ENCODE results near the gene COL20A1. TPM values are rescaled to one million over a fixed set of nuclear protein-coding genes. Genes with fewer than 3 reads are reported as not detected.
"Not testable (repeated sequence)": the region's sequence is repeated elsewhere in the genome, so short reads cannot be mapped to it uniquely, and the experiment has no call there.

COL20A1 gene
- total RNA-seq, 3 donors from 2014 or later, result not detected

DNA sequence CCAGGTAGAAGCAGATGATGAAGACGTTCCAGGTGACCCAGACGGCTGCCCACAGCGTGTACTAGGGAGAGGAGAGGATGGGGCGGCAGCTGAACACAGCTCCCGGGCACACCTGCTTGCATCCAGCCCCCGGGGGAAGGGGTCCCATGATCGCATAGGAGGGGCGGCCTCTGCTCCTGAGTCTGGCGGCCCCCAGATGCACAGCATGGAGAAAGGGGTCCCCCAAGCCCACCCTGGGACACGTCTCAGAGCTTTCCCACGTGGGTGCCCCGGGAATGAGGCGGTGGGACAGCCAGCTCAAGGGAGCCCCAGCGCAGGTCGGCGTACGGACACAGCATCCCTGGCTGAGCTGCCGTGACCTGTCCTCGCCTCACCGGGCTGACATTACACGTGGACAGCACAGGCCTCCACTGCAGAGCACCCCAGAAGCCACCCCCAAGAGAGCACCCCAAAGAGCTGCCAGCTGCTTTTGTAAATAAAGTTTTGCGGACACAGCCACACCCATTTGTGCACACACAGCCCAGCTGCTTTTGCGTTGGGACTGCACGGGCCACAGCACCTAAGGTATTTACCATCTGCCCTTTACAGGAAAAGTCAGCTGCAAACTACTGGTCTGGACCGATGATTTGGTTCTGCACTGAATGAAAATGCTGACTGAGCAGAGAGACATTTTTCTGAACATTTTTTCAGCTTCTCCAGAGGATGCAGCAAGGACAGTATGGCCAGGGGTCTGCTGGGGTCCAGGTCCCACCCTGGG is 44.0 kb upstream of the COL20A1 start:
- no peak overlapping the region for H3K27ac ChIP-seq
- intact Hi-C loops (cut with DNase I; ENCODE audit: low total_unique reads), result no loop called here
- TF ChIP-seq POLR2AphosphoS5 (IDR thresholded peaks at IDR 0.05), result no peak
- no peak for TF ChIP-seq CTCF (IDR thresholded peaks at IDR 0.05)
- no peak for TF ChIP-seq POLR2A (IDR thresholded peaks at IDR 0.05)
- H3K36me3 ChIP-seq, result no peaks in the 10 kb centered on the region
- no peak overlapping the region for H3K4me3 ChIP-seq
- DNase-seq (ENCODE audit: low spot score in 2 of 2), result no peak
- peaks cover 5 to 79% of the 10 kb centered on the region in 2 donors for H3K27me3 ChIP-seq
- no peaks in the 10 kb centered on the region for H3K9me3 ChIP-seq
- H3K4me1 ChIP-seq, result peaks cover 4 to 9% of the 10 kb centered on the region in 2 donors

DNA sequence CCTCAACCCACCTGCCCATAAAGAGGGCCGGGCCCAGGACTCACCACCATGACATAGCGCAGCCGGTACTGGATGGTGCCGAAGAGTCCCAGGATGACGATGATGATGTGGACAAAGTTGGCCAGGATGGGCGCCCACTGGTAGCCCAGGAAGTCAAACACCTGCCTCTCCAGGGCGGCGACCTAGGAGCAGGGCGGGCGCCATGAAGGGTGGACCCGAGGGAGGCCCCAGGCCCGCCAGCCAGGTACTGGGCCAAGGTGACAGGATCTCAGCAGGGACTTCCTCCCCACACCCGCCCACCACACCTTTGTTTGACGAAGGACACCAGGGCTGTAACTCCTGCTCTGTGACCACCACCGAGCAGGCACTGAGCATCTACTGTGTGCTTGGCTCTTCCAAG is 43.1 kb upstream of the COL20A1 start:
- H3K4me3 ChIP-seq, result no peak overlapping the region
- no peaks in the 10 kb centered on the region for H3K36me3 ChIP-seq
- no peak for DNase-seq (ENCODE audit: low spot score in 2 of 2)
- no peaks in the 10 kb centered on the region for H3K9me3 ChIP-seq
- peaks cover 7 to 81% of the 10 kb centered on the region in 2 donors for H3K27me3 ChIP-seq
- H3K27ac ChIP-seq, result no peak overlapping the region
- intact Hi-C loops (cut with DNase I; ENCODE audit: low total_unique reads), result no loop called here
- peaks cover 4 to 9% of the 10 kb centered on the region in 2 donors for H3K4me1 ChIP-seq
- TF ChIP-seq POLR2A (IDR thresholded peaks at IDR 0.05) (no peak), POLR2AphosphoS5 (IDR thresholded peaks at IDR 0.05) (no peak), CTCF (IDR thresholded peaks at IDR 0.05) (no peak)

- DNase-seq (ENCODE audit: low spot score in 2 of 2); H3K9me3 ChIP-seq; intact Hi-C loops (cut with DNase I; ENCODE audit: low total_unique reads); H3K4me3 ChIP-seq; H3K27ac ChIP-seq; H3K4me1 ChIP-seq; H3K36me3 ChIP-seq: not testable (repeated sequence)
- peaks cover 7 to 92% of the 10 kb centered on the region in 2 donors for H3K27me3 ChIP-seq
Measured at GRCh38 chr20:63251350-63251749, 41.6 kb upstream of the COL20A1 start.

DNA sequence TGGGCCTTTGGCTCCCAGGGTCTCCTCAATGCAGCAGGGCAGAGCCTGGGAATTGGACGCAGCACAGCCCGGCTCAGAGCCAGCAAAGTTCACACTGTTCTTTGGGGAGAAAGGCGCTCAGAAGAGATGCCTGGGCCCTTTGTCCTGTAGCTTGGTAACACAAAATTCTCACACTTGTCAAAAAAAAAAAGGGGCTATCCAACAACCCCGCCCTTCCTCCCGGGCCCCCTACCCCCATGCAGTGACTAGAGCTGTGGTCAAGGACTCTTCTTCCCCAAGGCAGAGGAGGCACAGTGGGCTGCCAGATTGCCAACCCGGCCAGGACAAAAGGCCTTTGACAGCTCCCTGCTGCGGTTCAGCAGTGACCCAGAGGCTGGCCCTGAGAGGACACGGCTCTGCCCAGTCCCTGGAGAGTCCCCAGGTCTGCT is 40.7 kb upstream of the COL20A1 start:
- Histone ChIP-seq H3K27ac (no peak overlapping the region), H3K36me3 (no peaks in the 10 kb centered on the region), H3K4me3 (no peak overlapping the region), H3K27me3 (peaks cover 7 to 90% of the 10 kb centered on the region in 2 donors), H3K9me3 (no peaks in the 10 kb centered on the region), H3K4me1 (peaks cover 4 to 9% of the 10 kb centered on the region in 2 donors)
- intact Hi-C loops (cut with DNase I; ENCODE audit: low total_unique reads), result no loop called here
- DNase-seq (ENCODE audit: low spot score in 2 of 2), result no peak
- TF ChIP-seq POLR2A (IDR thresholded peaks at IDR 0.05) (no peak), POLR2AphosphoS5 (IDR thresholded peaks at IDR 0.05) (no peak), CTCF (IDR thresholded peaks at IDR 0.05) (no peak)

DNA sequence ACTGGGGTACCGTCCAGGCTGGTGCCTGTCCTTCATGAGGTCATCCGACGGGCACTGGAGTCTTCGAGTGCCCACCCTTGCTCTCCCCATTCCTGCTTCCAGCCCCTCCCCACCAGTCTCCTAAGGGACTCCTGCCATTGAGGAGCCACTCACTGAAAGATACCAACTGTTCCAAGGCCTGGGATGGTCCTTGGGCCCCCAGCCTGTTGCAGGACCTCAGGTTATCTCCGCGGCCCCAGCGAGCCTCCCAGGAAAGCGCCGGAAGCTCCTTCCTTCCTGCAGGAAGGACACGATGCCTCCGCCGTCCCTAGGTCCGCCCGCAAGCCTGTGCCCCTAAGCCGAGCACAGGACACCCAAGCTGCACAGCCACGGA is 39.9 kb upstream of the COL20A1 start:
- no peaks in the 10 kb centered on the region for H3K9me3 ChIP-seq
- TF ChIP-seq CTCF (IDR thresholded peaks at IDR 0.05) (no peak), POLR2A (IDR thresholded peaks at IDR 0.05) (no peak)
- H3K4me1 ChIP-seq, result peaks cover 4 to 9% of the 10 kb centered on the region in 2 donors
- intact Hi-C loops (cut with DNase I; ENCODE audit: low total_unique reads), result no loop called here
- no peak for DNase-seq (ENCODE audit: low spot score in 2 of 2)
- H3K4me3 ChIP-seq, result peak overlapping the region; percentile 29 to 64 (median 41)
- H3K27me3 ChIP-seq, result peaks cover 7 to 85% of the 10 kb centered on the region in 2 donors
- no peak overlapping the region for H3K27ac ChIP-seq
- no peaks in the 10 kb centered on the region for H3K36me3 ChIP-seq
